NCI-H82 (cell line): Measurements from ENCODE around the gene APOE.

Experiments
- DNase-seq: peaks from one replicate; lab custom pipeline; 2025; lab: John Stamatoyannopoulos, UW

Gene APOE

DNA sequence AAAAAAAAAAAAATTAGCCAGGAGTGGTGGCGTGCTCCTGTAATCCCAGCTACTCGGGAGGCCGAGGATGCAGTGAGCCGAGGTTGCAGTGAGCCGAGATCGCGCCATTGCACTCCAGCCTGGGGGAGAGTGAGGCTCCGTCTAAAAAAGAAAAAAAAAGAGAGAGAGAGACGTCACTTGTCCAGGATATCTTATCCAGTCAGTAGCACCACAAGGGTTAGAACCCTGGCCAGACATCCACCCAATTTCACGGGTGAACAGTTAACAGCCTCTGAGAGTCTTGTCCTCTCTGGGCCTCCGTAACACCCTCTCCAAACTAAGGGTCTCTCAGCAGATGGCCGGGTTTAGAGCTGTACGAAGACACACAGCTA, 48.7 kb downstream of the APOE start:
- no peak for DNase-seq

DNA sequence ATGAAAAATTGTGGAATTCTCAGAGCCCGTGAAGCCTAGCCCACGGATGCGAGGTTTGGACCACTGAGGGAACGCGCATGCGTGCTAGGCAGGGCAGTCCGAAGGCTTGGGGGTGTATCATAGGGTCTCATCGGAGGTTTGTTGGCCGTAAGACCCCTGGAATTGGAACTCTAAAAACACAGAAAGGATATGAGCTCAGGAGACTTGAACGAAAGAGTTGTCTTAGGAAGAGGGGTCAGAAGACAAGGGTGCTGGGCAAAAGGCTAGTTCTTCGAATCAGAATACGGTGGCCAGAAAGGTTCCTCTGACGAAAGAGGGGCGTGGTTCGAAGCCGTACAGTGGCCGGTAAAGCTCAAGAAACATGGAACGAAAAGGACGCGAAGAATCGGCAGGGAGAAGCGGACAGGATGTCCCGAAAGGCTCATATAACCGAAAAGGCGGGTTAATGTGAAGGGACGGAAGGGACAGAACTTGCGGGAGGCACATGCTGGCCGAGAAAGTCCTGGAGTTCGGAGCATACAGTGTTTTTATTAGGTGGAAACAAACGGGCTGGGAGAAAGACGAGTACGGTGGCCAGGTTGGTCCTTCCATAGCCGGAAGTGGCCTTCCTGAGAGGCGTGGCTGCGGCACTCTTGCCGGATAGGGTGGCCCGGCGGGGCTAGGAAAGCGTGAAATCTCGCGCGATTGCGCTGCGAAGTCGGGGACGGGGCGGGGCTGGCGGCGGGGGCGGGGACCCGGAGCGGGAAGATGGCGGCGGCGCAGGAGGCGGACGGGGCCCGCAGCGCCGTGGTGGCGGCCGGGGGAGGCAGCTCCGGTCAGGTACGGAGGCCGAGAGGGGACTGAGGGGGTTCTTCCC, 49.3 kb downstream of the APOE start, which contains the start of gene CLPTM1:
Gene CLPTM1 (plus strand): TSS at position 732 of the 856 bp plus-strand sequence. CDS start 16 bp downstream, at position 748.
- peak; percentile 99 for DNase-seq

DNA sequence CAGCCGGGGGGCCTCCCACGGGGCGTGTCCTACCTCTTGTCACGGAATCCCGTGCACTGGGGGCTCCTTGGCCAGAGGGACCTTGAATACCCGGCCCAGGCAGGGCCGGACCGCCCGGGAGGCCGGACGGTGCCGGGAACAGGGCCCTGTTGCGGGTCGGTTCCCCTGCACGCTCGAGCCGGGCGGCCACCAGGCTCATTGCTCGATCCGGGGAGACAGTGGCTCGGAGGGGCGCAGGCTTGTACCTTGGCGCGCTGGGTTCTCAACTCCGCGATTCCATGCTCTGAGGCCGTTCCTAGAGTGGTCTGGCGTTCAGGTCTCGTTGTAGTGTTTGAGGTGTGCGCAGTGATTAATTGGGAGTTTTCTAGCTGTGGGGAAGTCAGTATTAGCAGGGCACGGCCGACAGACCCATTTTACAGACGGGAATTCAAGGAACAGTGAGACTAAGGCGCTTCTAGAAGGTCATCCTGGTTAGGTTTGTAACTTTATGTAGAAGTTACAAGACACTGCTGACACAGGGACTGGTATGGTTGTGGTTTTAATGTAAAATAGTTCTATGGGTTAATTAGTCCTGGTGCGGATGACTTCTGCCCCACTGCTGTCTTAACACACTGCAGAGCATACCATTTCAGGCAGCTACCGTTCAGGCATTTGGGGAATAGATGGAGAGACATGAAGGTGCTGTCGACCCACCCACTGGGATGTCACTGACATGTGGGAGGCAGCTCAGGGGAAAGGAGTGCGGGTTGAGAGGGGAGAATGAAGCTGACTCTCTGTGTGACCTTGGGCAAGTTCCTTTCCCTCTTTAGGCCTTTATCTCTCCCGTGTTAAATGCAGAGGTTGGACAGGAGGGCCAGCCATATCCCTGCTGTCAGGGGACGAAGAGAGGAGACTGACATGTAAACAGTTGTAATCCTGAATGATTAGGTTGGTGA, 50.2 kb downstream of the APOE start:
- DNase-seq: peak; percentile 25

DNA sequence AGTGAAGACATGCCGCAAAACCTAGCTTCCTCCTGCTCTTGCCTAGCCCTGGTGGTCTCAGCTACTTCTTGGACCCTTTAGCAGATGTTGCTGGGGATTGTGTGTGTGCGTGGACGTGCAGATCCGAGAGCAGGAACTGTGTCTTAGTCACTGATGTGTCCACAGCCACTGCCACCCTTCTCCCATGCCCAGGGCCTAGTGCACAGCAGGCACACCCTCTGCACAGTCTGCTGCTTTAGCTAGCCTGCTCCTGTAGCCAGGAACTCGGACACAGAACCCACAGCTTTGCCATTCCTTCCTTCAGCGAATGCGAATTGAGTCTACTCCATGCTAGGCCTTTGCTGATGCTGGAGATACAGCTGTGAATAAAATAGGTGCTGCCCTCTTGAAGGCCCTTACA, 51.9 kb downstream of the APOE start:
- DNase-seq: no peak

DNA sequence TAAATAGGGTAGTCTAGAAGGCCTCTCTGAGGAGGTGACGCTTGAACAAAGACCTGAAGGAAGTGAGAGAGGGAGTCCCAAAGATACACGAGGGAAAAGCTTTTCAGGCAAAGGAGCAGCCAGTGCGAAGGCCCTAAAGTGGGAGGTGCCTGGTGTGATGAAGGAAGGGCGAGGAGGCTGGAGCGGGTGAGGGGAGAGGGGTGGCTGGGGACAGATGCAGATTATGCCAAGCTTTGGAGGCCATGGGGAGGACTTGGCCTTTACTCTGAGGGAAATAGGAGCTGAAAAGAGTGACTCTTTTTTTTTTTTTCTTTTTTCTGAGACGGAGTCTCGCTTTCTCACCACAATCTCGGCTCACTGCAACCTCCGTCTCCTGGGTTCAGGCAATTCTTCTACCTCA, 52.5 kb downstream of the APOE start:
- DNase-seq: no peak
